DND-41 (cell line): ENCODE measurements around the gene LRRC52.
"Not testable (repeated sequence)": the region's sequence is repeated elsewhere in the genome, so short reads cannot be mapped to it uniquely, and the experiment has no call there.

Experiments used
- ATAC-seq: fragments of 200-7000 bp; cut with Tn5 transposase; 3 replicates; pipeline ENCODE4 v1.9.1; 2021; ENCODE audit warnings: low read depth; ENCODE audit not compliant: insufficient read depth
- DNase-seq: peaks from one replicate; pipeline ENCODE4 v3.0.0-alpha.2; 2020
- H2AFZ ChIP-seq: 2 replicates; pipeline ENCODE4 v1.6.0; 2012; ENCODE audit warnings: low read depth, low read length
- H3K27ac ChIP-seq: 2 replicates; pipeline ENCODE4 v1.5.1; 2012; ENCODE audit warnings: low read length, inconsistent platforms
- H3K27me3 ChIP-seq: fragments of 200-600 bp; sonication (generic); 2 replicates; pipeline ENCODE4 v1.6.0; 2012; ENCODE audit warnings: low read length, mild to moderate bottlenecking, inconsistent platforms; ENCODE audit not compliant: insufficient read depth, poor library complexity
- H3K36me3 ChIP-seq: 2 replicates; pipeline ENCODE4 v1.5.1; 2012; ENCODE audit warnings: low read length, inconsistent platforms; ENCODE audit not compliant: insufficient read depth
- H3K4me1 ChIP-seq: 2 replicates; pipeline ENCODE4 v1.5.1; 2012; ENCODE audit warnings: mild to moderate bottlenecking, low read length; ENCODE audit not compliant: insufficient read depth
- H3K4me2 ChIP-seq: 2 replicates; pipeline ENCODE4 v1.6.0; 2012; ENCODE audit warnings: mild to moderate bottlenecking, moderate library complexity, low read length, inconsistent platforms; ENCODE audit not compliant: insufficient read depth
- H3K4me3 ChIP-seq, 2 experiments: fragments of 200-600 bp in 1 of 2; shearing (Covaris generic) in 1 of 2; 2 replicates each; pipeline ENCODE4 v1.5.1; 2012 to 2016; ENCODE audit warnings: inconsistent platforms in 2 of 2, low read length in 2 of 2, mild to moderate bottlenecking in 2 of 2, low read depth in 1 of 2, moderate library complexity in 1 of 2
- H3K79me2 ChIP-seq: 2 replicates; pipeline ENCODE4 v1.6.0; 2012; ENCODE audit warnings: low read length, inconsistent platforms; ENCODE audit not compliant: insufficient read depth
- H3K9ac ChIP-seq: 2 replicates; pipeline ENCODE4 v1.6.0; 2012; ENCODE audit warnings: low read depth, mild to moderate bottlenecking, inconsistent platforms, low read length, moderate library complexity
- H3K9me3 ChIP-seq: 2 replicates; pipeline ENCODE4 v1.5.1; 2012; ENCODE audit warnings: low read length, moderate library complexity, mild to moderate bottlenecking, inconsistent platforms; ENCODE audit not compliant: insufficient read depth, severe bottlenecking
- H4K20me1 ChIP-seq: 2 replicates; pipeline ENCODE4 v1.6.0; 2012; ENCODE audit warnings: low read length; ENCODE audit not compliant: insufficient read depth
- CTCF ChIP-seq: IDR thresholded peaks from 2 replicates; pipeline ENCODE4 v1.5.1; 2012; ENCODE audit warnings: borderline replicate concordance, low read length, moderate library complexity, mild to moderate bottlenecking; ENCODE audit not compliant: poor library complexity, severe bottlenecking; ENCODE audit errors: extremely low read depth
- EZH2 ChIP-seq: IDR thresholded peaks from 3 replicates; pipeline ENCODE4 v1.6.1; 2012; ENCODE audit warnings: borderline replicate concordance, low read depth, mild to moderate bottlenecking, moderate library complexity, low read length, inconsistent platforms; ENCODE audit not compliant: severe bottlenecking

Gene LRRC52

GRCh38 chr1:165580931-165581871 lies 37.4 kb downstream of the LRRC52 start:
- Histone ChIP-seq H3K79me2 (no peaks in the 10 kb centered on the region), H4K20me1 (peaks cover 5% of the 10 kb centered on the region), H3K4me3 (no peak overlapping the region), H3K27me3 (peaks cover 34% of the 10 kb centered on the region), H3K36me3 (no peaks in the 10 kb centered on the region), H3K4me1 (no peaks in the 10 kb centered on the region), H3K9ac (no peak overlapping the region), H3K4me2 (no peak overlapping the region), H3K9me3 (no peaks in the 10 kb centered on the region), H3K27ac (no peak overlapping the region), H2AFZ (no peak overlapping the region)
- DNase-seq (no peak), ATAC-seq (no peak)
- no peak for TF ChIP-seq CTCF
- TF ChIP-seq EZH2 = no peak

- Histone ChIP-seq H3K27ac (no peak overlapping the region), H3K4me2 (no peak overlapping the region), H3K79me2 (no peaks in the 10 kb centered on the region), H3K4me3 (no peak overlapping the region), H3K9ac (no peak overlapping the region), H3K36me3 (no peaks in the 10 kb centered on the region), H4K20me1 (peaks cover 5% of the 10 kb centered on the region), H3K9me3 (no peaks in the 10 kb centered on the region), H3K27me3 (peaks cover 41% of the 10 kb centered on the region), H2AFZ (no peak overlapping the region), H3K4me1 (no peaks in the 10 kb centered on the region)
- ATAC-seq = no peak
- DNase-seq = no peak
- TF ChIP-seq CTCF = no peak
- no peak for TF ChIP-seq EZH2
Observed at GRCh38 chr1:165581926-165582325, 38.1 kb downstream of the LRRC52 start.

GRCh38 chr1:165586398-165586797 lies 42.6 kb downstream of the LRRC52 start:
- no peak overlapping the region for H3K9ac ChIP-seq
- H3K27ac ChIP-seq = no peak overlapping the region
- no peak overlapping the region for H3K4me2 ChIP-seq
- ATAC-seq (no peak), DNase-seq (no peak)
- H3K4me3 ChIP-seq = no peak overlapping the region
- no peaks in the 10 kb centered on the region for H3K4me1 ChIP-seq
- peaks cover 15% of the 10 kb centered on the region for H4K20me1 ChIP-seq
- no peaks in the 10 kb centered on the region for H3K9me3 ChIP-seq
- H3K27me3 ChIP-seq = peaks cover 63% of the 10 kb centered on the region
- TF ChIP-seq EZH2 (no peak), CTCF (no peak)
- H3K79me2 ChIP-seq = no peaks in the 10 kb centered on the region
- no peak overlapping the region for H2AFZ ChIP-seq
- H3K36me3 ChIP-seq = no peaks in the 10 kb centered on the region

- not testable (repeated sequence) for H3K27ac ChIP-seq
Observed at GRCh38 chr1:165591391-165591790, 47.6 kb downstream of the LRRC52 start.

More at GRCh38 chr1:165591391-165591790, 47.6 kb downstream of the LRRC52 start:
- not testable (repeated sequence) for DNase-seq, H3K9ac ChIP-seq, H3K4me3 ChIP-seq, ATAC-seq, H3K9me3 ChIP-seq, H3K79me2 ChIP-seq, H3K4me2 ChIP-seq, H2AFZ ChIP-seq, H3K4me1 ChIP-seq, H3K36me3 ChIP-seq
- Histone ChIP-seq H3K27me3 (peaks cover 75% of the 10 kb centered on the region), H4K20me1 (peaks cover 14% of the 10 kb centered on the region)
